Heart left ventricle (tissue), 16 donors: Measurements from ENCODE around the gene NUP214. TPM values are rescaled to one million over a fixed set of nuclear protein-coding genes. Genes with fewer than 3 reads are reported as not detected.

ENCODE experiments used
- ATAC-seq, 4 donors: fragments of 200-7000 bp; cut with Tn5 transposase; one replicate each; pipeline ENCODE4 v1.9.1; 2020 to 2022; ENCODE audit warnings: moderate library complexity in 4 of 4, mild to moderate bottlenecking in 3 of 4, moderate number of reproducible peaks in 1 of 4
- DNase-seq, 5 donors: peaks; one replicate each; pipeline ENCODE4 v3.0.0-alpha.2; 2020
- H3K27ac ChIP-seq, 12 donors: fragments of 200-600 bp; sonication (generic) in 4 of 12; one replicate each; pipeline versions ENCODE4 v1.5.0 to v1.8.0; 2016 to 2022; ENCODE audit warnings: mild to moderate bottlenecking in 2 of 12
- H3K27me3 ChIP-seq, 9 donors: fragments of 200-600 bp; sonication (generic) in 2 of 9; one replicate each; pipeline versions ENCODE4 v1.5.1 to v1.8.0; 2016 to 2022; ENCODE audit warnings: mild to moderate bottlenecking in 3 of 9
- H3K36me3 ChIP-seq, 9 donors: fragments of 200-600 bp; sonication (generic) in 2 of 9; one replicate each; pipeline versions ENCODE4 v1.5.0 to v1.8.0; 2018 to 2022; ENCODE audit warnings: mild to moderate bottlenecking in 2 of 9
- H3K4me1 ChIP-seq, 12 donors: fragments of 200-600 bp; sonication (generic) in 4 of 12; one replicate each; pipeline versions ENCODE4 v1.5.0 to v1.8.0; 2016 to 2022; ENCODE audit warnings: mild to moderate bottlenecking in 3 of 12
- H3K4me3 ChIP-seq, 12 donors: fragments of 200-600 bp; sonication (generic) in 4 of 12; one replicate each; pipeline versions ENCODE4 v1.5.0 to v1.8.0; 2017 to 2022; ENCODE audit warnings: mild to moderate bottlenecking in 9 of 12, moderate library complexity in 4 of 12
- H3K9me3 ChIP-seq, 12 donors: fragments of 200-600 bp; sonication (generic) in 4 of 12; one replicate each; pipeline versions ENCODE4 v1.5.0 to v1.8.0; 2016 to 2022; ENCODE audit warnings: mild to moderate bottlenecking in 1 of 12
- CTCF ChIP-seq, 12 donors: fragments of 200-600 bp; sonication (generic) in 4 of 12; IDR thresholded peaks; one replicate each; pipeline versions ENCODE4 v1.5.0 to v1.8.0; 2018 to 2022; ENCODE audit warnings: antibody characterized with exemption in 12 of 12, mild to moderate bottlenecking in 5 of 12
- POLR2A ChIP-seq, 2 donors: fragments of 450-650 bp; IDR thresholded peaks; one replicate each; pipeline ENCODE4 v1.6.1; 2017; ENCODE audit warnings: antibody characterized with exemption in 2 of 2, mild to moderate bottlenecking in 2 of 2, moderate library complexity in 2 of 2
- WGBS, 4 donors: extraction: QIAGEN DNeasy Blood & Tissue Kit in 2 of 4; methylation state at CpG; one replicate each; pipeline versions ENCODE4 v1.1.5 to v1.1.7; 2013 to 2018; 5-methylcytosine and 5-hydroxymethylcytosine counted together
- intact Hi-C, 10 donors: fragments of 100-400 bp; cut with DNase I; formaldehyde crosslinking; loops; one replicate each; pipeline versions ENCODE4 v1.11.1 to v1.14.2; 2022
- polyA plus RNA-seq, 2 donors: library from polyadenylated mRNA; stranded (reverse); fragments of 200-250 nt; gene quantifications; one replicate each; pipeline ENCODE4 v1.2.3, GENCODE V29; 2013
- total RNA-seq, 9 donors: library from RNA; depleted of rRNA in 2 of 9; stranded (reverse); fragments of >200 nt in 2 of 9; fragmentation: NEBNext Ultra II Directional in 3 of 9; extraction: Animal tissue kit (Norgen Biotek cat#: 25700) in 3 of 9; gene quantifications; one replicate each; pipeline versions ENCODE4 v1.1.0 to v1.2.4, GENCODE V29; 2016 to 2023
- donor health status: ischemic (EF 13 %, LVEDD 7.1; RV severe dilation, severe dysfunction).
- donor health status: healthy with polysubstance abuse.
- donor health status: DM: no; HTN: yes; CAD: no.
- donor health status: DM: no; HTN: no; CAD: no.
- donor health status: ischemic (EF 25% LVEDD 6.9; RV normal size, moderate dysfunction).
- donor health status: ischemic (EF 25% LVEDD 5.7; RV mildly dilated, moderate dysfunction).
- donor health status: healthy.
- donor health status: DM: yes; HTN: yes; CAD: no.
- donor health status: ischemic (EF 35%, LVEDD 5.7; RV mildly dilated, moderate dysfunction).
- donor health status: nonischemic (EF 11% LVEDD 7.7; RV severe dilation, severe dysfunction).
- donor health status: DM: yes; HTN: yes; CAD: no.
- donor health status: PGD.
- donor health status: ischemic (EF 29% LVEDD 5.4; RV normal size, mild dysfunction).
- donor health status: nonischemic (EF 23%, LVEDD 6.1; RV moderate dilation, normal function).

NUP214 gene
- total and polyA plus RNA-seq, 11 donors, result 13.7 to 45.1 (median 23.6) TPM

GRCh38 chr9:131129183-131129582 lies 3.8 kb downstream of the NUP214 start:
- ATAC-seq (no peak), DNase-seq (no peak)
- H3K9me3 ChIP-seq, result no peaks in the 10 kb centered on the region
- TF ChIP-seq CTCF (IDR thresholded peaks at IDR 0.05) (no peak), POLR2A (IDR thresholded peaks at IDR 0.05) (no peak)
- peaks cover 0 to 75% (median 69%) of the 10 kb centered on the region in 9 donors for H3K36me3 ChIP-seq
- H3K4me1 ChIP-seq, result peaks cover 0 to 22% (median 15%) of the 10 kb centered on the region in 12 donors
- intact Hi-C loops, result loop anchor here in 4 of 10 donors (5.0 to 10.0 kb wide), 2 partner anchors 72 to 74 kb away; no protein-coding TSS in a partner anchor
- no peak overlapping the region for H3K27ac ChIP-seq
- WGBS, 4 donors, result 73 to 86% (median 77%) methylated on average over 3 of the region's 3 CpGs
- H3K27me3 ChIP-seq, result no peaks in the 10 kb centered on the region
- H3K4me3 ChIP-seq, result no peak overlapping the region

DNA sequence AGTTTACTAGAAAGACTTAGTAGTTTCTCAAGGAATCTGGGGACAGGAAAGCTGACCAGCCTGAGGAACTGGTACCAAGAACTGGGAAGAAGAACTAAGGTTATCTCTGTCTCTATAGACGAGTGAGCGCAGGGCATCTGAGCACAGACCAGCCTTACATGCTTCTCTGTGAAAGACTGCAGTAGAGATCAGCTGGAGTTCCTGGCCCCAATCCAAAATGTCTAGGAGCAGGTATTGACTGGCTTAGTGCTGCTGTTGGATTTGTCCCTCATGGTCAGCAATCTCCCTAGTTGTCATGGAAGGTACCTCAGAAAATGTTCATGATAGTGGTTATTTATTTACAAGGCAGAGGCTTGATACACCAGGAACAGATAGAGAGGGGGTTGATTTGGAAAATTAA lies 13.3 kb downstream of the NUP214 start:
- H3K27ac ChIP-seq, result no peak overlapping the region
- H3K4me1 ChIP-seq, result no peaks in the 10 kb centered on the region
- no peaks in the 10 kb centered on the region for H3K9me3 ChIP-seq
- intact Hi-C loops, result loop anchor here in 1 of 10 donors (10.0 kb wide), 1 partner anchor 306 kb away; no protein-coding TSS in a partner anchor
- H3K4me3 ChIP-seq, result no peak overlapping the region
- DNase-seq (no peak), ATAC-seq (no peak)
- TF ChIP-seq CTCF (IDR thresholded peaks at IDR 0.05), result no peak
- no peak for TF ChIP-seq POLR2A (IDR thresholded peaks at IDR 0.05)
- 87 to 93% (median 92%) methylated on average over 2 of the region's 2 CpGs for WGBS, 4 donors
- H3K36me3 ChIP-seq, result peaks cover 0 to 100% (median 98%) of the 10 kb centered on the region in 9 donors
- H3K27me3 ChIP-seq, result no peaks in the 10 kb centered on the region

GRCh38 chr9:131140112-131140511 lies 14.7 kb downstream of the NUP214 start:
- Histone ChIP-seq H3K27me3 (no peaks in the 10 kb centered on the region), H3K4me3 (no peak overlapping the region), H3K36me3 (peaks cover 0 to 100% (median 98%) of the 10 kb centered on the region in 9 donors), H3K4me1 (no peaks in the 10 kb centered on the region), H3K27ac (no peak overlapping the region), H3K9me3 (no peaks in the 10 kb centered on the region)
- DNase-seq (no peak), ATAC-seq (no peak)
- TF ChIP-seq POLR2A (IDR thresholded peaks at IDR 0.05) (no peak), CTCF (IDR thresholded peaks at IDR 0.05) (no peak)
- intact Hi-C loops, result loop anchor here in 1 of 10 donors (10.0 kb wide), 1 partner anchor 1145 kb away; no protein-coding TSS in a partner anchor
- 76 to 91% (median 83%) methylated on average over 4 of the region's 4 CpGs for WGBS, 4 donors

- Histone ChIP-seq H3K9me3 (no peaks in the 10 kb centered on the region), H3K4me3 (no peak overlapping the region), H3K36me3 (peaks cover 0 to 100% (median 98%) of the 10 kb centered on the region in 9 donors), H3K27ac (no peak overlapping the region), H3K27me3 (no peaks in the 10 kb centered on the region), H3K4me1 (no peaks in the 10 kb centered on the region)
- intact Hi-C loops, result loop anchor here in 1 of 10 donors (10.0 kb wide), 1 partner anchor 1144 kb away; no protein-coding TSS in a partner anchor
- no peak for TF ChIP-seq CTCF (IDR thresholded peaks at IDR 0.05)
- no peak for TF ChIP-seq POLR2A (IDR thresholded peaks at IDR 0.05)
- DNase-seq (no peak), ATAC-seq (no peak)
- whole genome bisulfite sequencing, 4 donors, result 94 to 97% (median 95%) methylated on average over 3 of the region's 3 CpGs
These were observed 15.2 kb downstream of the NUP214 start for GRCh38 chr9:131140550-131140949.
